ENCODE measurements around the gene TBX5. TPM values are rescaled to one million over a fixed set of nuclear protein-coding genes. Genes with fewer than 3 reads are reported as not detected.

The TBX5 gene
- total RNA-seq, 1 donor from 2014 or later = not detected

DNA sequence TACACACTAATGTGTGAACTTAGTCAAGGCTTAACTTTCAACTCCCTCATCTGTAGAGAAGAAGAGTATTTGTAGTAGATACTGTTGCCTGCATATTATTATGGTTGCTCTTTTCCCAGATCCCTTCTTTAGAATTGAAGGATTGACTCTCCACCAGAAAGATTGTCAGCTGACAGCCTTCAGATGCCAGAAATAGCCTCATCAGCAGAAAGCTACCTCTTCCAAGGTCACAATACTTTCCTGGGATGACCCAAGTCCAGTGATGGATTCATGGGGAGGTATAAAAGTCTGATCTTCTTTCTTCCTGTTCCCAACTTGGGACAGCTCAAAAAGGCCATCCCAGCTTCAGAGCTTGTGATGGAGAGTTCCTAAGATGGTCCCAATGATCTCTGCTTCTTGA is 78.2 kb downstream of the TBX5 start:
- Mint-ChIP-seq H3K27me3 (ENCODE audit: unreplicated experiment) (no peaks in the 10 kb centered on the region), H3K36me3 (ENCODE audit: unreplicated experiment) (no peaks in the 10 kb centered on the region), H3K9me3 (ENCODE audit: unreplicated experiment) (peaks cover 49% of the 10 kb centered on the region), H3K4me3 (ENCODE audit: unreplicated experiment) (no peak overlapping the region), H3K4me1 (ENCODE audit: unreplicated experiment) (no peaks in the 10 kb centered on the region), H3K27ac (ENCODE audit: unreplicated experiment) (no peak overlapping the region)
- TF ChIP-seq, protein P1, sequence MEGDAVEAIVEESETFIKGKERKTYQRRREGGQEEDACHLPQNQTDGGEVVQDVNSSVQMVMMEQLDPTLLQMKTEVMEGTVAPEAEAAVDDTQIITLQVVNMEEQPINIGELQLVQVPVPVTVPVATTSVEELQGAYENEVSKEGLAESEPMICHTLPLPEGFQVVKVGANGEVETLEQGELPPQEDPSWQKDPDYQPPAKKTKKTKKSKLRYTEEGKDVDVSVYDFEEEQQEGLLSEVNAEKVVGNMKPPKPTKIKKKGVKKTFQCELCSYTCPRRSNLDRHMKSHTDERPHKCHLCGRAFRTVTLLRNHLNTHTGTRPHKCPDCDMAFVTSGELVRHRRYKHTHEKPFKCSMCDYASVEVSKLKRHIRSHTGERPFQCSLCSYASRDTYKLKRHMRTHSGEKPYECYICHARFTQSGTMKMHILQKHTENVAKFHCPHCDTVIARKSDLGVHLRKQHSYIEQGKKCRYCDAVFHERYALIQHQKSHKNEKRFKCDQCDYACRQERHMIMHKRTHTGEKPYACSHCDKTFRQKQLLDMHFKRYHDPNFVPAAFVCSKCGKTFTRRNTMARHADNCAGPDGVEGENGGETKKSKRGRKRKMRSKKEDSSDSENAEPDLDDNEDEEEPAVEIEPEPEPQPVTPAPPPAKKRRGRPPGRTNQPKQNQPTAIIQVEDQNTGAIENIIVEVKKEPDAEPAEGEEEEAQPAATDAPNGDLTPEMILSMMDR (IDR thresholded peaks at IDR 0.05) = no peak
- no peak for DNase-seq (ENCODE audit: extremely low spot score, unreplicated experiment)

DNA sequence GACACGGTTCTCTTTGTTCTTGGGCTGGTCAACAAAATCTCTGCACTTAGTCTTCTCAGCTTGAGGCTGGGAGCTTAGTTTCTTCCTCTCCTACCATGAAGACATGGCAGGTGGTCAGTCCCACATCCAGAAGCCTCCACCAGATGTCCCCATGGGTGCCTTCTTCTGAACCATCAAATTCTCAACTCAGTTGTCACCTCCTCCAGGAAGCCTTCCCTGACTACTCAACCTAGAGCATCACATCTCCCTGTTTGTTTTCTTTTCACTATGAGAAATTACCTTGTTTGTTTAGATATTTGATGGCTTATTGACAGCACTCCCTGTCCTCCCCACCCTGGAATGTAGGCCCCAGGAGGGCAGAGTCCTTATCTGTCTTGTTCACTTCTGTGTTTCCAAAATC is 84.4 kb downstream of the TBX5 start:
- Mint-ChIP-seq H3K9me3 (ENCODE audit: unreplicated experiment) (peaks cover 31% of the 10 kb centered on the region), H3K4me1 (ENCODE audit: unreplicated experiment) (no peaks in the 10 kb centered on the region), H3K27me3 (ENCODE audit: unreplicated experiment) (no peaks in the 10 kb centered on the region), H3K27ac (ENCODE audit: unreplicated experiment) (no peak overlapping the region), H3K4me3 (ENCODE audit: unreplicated experiment) (no peak overlapping the region), H3K36me3 (ENCODE audit: unreplicated experiment) (no peaks in the 10 kb centered on the region)
- DNase-seq (ENCODE audit: extremely low spot score, unreplicated experiment) = no peak
- TF ChIP-seq, protein P1 (IDR thresholded peaks at IDR 0.05) = no peak

DNA sequence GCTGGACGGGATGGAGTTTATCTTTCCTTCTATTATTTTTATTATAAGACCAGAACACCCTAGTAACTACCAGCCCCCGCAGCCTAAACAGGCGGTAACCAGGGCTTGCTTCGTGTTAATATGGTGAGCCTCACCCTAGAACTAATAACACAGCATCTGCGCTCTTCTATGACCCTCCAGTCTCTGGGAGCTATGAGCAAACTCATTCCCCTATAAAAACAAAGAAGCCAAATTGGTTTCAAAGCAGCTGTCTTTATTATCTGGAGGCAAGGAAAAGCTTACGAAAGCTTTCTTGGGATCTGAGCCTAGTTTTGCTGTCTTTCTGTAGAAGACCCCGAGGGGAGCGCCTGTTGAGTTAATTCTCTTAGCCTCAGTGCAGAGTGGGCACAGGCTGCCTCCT is 85.0 kb downstream of the TBX5 start:
- peaks cover 31% of the 10 kb centered on the region for H3K9me3 Mint-ChIP-seq (ENCODE audit: unreplicated experiment)
- no peaks in the 10 kb centered on the region for H3K36me3 Mint-ChIP-seq (ENCODE audit: unreplicated experiment)
- H3K27ac Mint-ChIP-seq (ENCODE audit: unreplicated experiment) = no peak overlapping the region
- no peaks in the 10 kb centered on the region for H3K4me1 Mint-ChIP-seq (ENCODE audit: unreplicated experiment)
- DNase-seq (ENCODE audit: extremely low spot score, unreplicated experiment) = no peak
- TF ChIP-seq, protein P1 (IDR thresholded peaks at IDR 0.05) = no peak
- no peak overlapping the region for H3K4me3 Mint-ChIP-seq (ENCODE audit: unreplicated experiment)
- H3K27me3 Mint-ChIP-seq (ENCODE audit: unreplicated experiment) = no peaks in the 10 kb centered on the region

DNA sequence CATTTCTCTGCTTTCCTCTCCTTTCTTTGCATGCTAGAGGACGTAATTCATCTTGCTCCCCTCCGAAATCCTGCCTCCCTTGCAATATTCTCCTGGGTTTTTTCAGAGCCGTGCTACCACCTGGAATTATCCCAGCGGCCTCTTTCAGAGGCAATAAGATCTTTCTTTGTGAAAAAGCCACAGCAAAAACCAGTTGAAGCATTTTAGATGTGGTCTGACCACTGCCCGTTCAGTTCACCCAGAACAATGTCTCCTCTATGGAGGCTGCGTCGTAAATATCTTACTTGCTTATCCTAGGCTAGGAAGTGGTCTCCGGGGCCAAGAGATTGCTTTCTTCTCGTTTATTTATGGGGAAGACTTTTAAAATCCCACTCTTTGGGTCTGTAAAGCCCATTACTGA is 85.8 kb downstream of the TBX5 start:
- no peaks in the 10 kb centered on the region for H3K27me3 Mint-ChIP-seq (ENCODE audit: unreplicated experiment)
- peaks cover 23% of the 10 kb centered on the region for H3K9me3 Mint-ChIP-seq (ENCODE audit: unreplicated experiment)
- DNase-seq (ENCODE audit: extremely low spot score, unreplicated experiment) = no peak
- no peak overlapping the region for H3K27ac Mint-ChIP-seq (ENCODE audit: unreplicated experiment)
- no peak overlapping the region for H3K4me3 Mint-ChIP-seq (ENCODE audit: unreplicated experiment)
- TF ChIP-seq, protein P1 (IDR thresholded peaks at IDR 0.05) = no peak
- H3K4me1 Mint-ChIP-seq (ENCODE audit: unreplicated experiment) = no peaks in the 10 kb centered on the region
- no peaks in the 10 kb centered on the region for H3K36me3 Mint-ChIP-seq (ENCODE audit: unreplicated experiment)

DNA sequence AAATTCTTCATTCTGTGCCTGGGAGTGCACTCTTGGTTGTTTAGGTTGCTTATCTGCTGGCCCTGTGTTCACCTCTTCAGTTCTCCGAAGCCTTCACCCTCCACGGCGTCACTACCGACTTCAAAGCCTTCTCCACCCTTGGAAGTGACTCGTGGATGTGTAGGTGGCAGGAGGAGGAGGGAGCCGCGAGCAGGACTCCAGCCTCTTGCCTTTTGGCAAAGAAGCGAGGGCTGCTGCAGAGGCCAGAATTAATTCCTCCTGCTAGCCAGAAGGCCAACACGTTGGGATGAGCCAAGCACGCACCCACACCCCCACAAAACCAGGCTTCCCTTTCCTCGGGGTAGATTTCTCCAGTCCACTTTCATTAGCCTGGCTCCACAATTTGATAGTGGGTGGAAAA is 86.5 kb downstream of the TBX5 start:
- Mint-ChIP-seq H3K27me3 (ENCODE audit: unreplicated experiment) (no peaks in the 10 kb centered on the region), H3K4me3 (ENCODE audit: unreplicated experiment) (no peak overlapping the region), H3K4me1 (ENCODE audit: unreplicated experiment) (no peaks in the 10 kb centered on the region), H3K9me3 (ENCODE audit: unreplicated experiment) (peaks cover 20% of the 10 kb centered on the region), H3K36me3 (ENCODE audit: unreplicated experiment) (no peaks in the 10 kb centered on the region), H3K27ac (ENCODE audit: unreplicated experiment) (no peak overlapping the region)
- TF ChIP-seq, protein P1 (IDR thresholded peaks at IDR 0.05) = no peak
- no peak for DNase-seq (ENCODE audit: extremely low spot score, unreplicated experiment)

Measured in osteocyte (in vitro differentiated cells).